Frontal cortex (tissue), 4 donors: ENCODE results near the gene MIOS. TPM values are rescaled to one million over a fixed set of nuclear protein-coding genes. Genes with fewer than 3 reads are reported as not detected.
A peak's percentile ranks its signal among the peaks of the same experiment; 100 is the strongest.
"Not testable (repeated sequence)": the region's sequence is repeated elsewhere in the genome, so short reads cannot be mapped to it uniquely, and the experiment has no call there.

Experiments
- DNase-seq, 2 donors: peaks; one replicate each; pipeline ENCODE4 v3.0.0; 2012; ENCODE audit warnings: low spot score in 2 of 2
- FAIRE-seq: peaks from 2 replicates; lab custom pipeline; 2012; peaks lifted over from hg19 to GRCh38; lab: Jason Lieb, UNC
- total RNA-seq: library from RNA; depleted of rRNA; stranded (reverse); fragments of >200 nt; gene quantifications from one replicate; pipeline ENCODE4 v1.2.3, GENCODE V29; 2014
- donor health status: control.
- donor health status: control.
- donor health status: control.

MIOS gene
- total RNA-seq, 1 donor from 2014 or later: 72.2 TPM

DNA sequence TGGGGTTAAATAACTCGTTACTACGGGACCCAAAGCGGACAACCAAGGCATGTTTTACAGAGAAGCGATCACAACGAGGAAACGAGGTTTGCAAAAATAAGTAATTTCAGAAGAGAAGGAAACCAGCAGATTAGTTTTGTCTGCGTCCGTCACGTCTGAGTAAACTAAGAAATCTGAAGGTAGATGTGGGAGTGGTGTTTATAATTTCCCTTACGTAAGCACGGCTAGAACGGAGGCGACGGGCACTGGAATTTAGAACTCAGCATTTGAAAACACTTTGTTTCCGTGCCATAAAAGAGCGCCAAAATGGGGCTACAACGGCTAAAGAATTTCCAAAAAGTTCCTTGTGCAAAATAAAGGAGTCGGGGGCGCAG, 73.2 kb downstream of the MIOS start:
- DNase-seq (no peak), FAIRE-seq (no peak)

DNA sequence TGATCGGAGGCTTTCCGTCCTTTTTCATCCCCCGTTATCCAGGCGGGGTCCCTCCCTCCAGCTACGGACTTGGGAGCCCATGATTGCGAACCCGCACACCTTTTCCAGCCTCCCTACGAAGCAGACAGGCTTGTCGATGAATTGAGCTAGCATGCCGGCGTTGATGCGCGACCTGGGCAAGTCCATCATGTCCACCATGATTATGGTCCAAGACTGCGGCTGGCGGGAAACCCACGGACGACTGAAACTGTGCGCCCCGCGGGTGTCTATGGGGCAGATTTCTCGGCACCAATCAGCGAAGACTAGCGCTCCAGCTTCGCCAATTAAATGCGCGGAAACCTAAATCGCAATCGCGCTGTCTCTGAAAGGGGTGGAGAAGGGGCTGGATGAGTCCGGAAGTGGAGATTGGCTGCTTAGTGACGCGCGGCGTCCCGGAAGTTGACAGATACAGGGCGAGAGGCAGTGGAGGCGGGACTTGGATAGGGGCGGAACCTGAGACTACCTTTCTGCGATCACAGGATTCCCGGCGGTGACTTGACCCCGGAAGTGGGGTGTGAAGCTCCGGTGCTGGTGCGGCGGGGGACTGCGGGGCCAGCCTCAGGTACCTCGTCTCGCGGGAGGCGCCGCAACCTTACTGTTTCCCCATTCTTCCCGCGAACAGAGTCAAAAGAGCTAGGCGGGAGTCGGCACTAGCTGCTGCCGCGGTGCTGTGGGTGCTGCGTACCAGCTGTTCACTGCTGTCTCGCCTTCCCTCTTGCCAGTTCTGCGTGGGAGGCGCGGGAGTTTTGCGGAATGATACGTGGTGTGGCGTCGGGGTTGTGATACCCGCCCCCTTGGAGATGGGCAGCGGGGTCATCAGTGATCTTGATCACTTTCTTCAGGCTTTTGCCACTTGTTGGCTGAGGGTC, 73.8 kb downstream of the MIOS start, which contains the start of gene UMAD1:
TSS of gene UMAD1 (plus strand) at position 532 of the 908 bp plus-strand sequence. CDS start 32,620 bp downstream, outside the sequence.
- DNase-seq (peak; percentile 67 to 87), FAIRE-seq (peak; percentile 96)

DNA sequence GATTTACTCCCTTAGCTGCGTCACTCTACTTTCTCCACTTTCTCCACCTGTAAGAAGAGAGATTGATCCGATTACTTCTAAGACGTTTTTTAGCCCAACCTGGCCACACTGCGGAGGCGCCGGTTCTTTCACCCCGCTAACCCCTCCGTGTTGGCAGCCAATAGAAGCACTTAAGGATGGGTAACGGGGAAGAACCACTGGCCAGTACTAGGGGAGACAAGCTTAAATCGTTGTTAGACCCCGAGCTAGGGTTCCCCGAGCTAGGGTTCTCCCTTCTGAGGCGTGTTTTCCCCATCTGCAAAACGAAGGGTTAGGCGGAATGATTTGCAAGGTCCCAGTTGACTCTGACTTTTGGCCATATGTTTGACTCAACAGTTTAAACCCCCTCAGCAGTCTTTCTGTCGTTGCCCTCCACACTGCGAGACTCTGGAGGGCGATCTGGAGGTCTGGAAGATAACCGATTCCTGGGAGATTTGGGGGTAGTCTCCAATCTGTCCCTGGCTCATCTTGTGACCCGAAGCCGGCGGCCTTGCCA, 74.5 kb downstream of the MIOS start:
- FAIRE-seq (no peak), DNase-seq (no peak)

DNA sequence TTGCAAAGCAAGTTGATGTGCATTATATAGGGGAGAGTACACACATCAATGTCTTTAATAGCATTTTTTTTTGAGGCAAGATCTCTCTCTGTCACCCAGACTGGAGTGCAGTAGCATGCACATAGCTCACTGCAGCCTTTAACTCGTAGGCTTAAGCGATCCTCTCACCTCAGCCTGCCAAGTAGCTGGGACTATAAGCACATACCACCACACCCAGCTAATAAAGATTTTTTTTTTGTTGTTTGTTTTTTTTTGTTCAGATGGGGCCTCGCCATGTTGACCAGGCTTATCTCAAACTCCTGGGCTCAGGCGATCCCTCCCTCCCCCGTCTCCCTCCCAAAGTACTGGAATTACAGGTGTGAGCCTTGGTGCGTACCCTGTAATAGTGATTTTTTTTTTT, 75.4 kb downstream of the MIOS start:
- FAIRE-seq: no peak
- DNase-seq: no peak

DNA sequence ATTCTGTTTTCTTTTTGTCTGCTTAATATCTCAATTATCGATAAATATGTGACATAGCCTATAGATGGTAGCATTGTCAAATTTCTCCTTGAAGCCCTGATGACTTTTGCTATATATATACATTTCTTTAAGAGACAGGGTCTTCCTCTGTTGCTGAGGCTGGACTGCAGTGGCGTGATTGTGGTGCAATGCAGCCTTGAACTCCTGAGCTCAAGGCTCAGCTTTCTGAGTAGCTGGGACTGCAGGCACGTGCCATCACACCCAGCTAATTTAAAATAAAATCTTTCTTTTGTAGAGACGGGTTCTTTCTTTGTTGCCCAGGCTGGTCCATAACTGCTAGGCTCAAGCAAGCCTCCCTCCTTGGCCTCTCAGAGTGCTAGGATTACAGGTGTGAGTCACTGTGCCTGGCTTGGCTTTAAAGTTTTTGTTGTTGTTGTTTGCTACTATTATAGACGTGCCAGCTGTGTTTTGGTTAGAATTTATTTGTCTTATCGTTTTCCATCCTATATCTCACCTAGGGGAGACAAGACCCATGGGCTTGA, 80.9 kb downstream of the MIOS start:
- no peak for FAIRE-seq
- no peak for DNase-seq

DNA sequence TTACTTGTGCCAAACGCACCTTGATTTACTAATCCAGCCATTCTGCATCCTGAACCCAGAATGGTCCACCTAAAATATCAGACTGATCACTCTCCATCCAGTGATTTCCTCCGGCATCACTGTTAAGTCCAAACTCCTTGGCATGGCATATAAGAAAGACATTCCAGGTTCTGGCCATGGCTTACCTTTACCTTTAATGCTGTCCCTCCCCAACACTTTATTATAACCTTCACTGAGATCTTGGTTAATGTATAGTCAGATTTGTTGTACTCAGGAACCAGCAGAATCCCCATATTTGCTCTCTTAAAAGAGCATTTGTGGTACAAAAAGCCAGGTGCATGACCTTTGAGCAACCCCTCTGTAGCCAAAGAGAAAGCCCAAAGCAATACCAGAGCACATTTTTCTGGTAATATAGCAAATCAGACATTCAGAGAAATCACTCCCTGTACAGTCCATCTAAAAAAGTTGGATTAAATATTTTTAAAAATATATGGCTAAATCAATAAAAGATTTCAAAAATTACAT, 84.1 kb downstream of the MIOS start:
- no peak for FAIRE-seq

DNA sequence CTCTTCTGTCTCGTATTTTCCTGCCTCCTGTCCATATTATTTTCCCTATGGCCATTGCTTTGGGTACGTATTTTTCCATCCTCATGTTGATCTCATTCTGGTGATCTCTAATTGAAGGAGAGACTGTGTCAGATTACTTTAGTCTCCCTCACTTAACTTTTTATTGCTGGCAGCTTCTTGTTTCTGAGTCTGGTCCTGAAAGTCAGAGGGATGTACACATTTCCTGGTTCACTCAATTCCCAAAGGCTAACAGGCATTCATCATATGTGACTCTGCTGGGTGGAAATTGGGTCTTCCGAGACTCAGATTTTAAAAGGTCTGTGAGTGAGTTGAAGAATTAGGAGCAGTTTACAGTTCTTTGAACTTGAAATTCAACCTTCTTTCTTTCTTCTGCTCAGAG, 84.8 kb downstream of the MIOS start:
- no peak for FAIRE-seq
- no peak for DNase-seq

More for the DNA sequence above, 84.1 kb downstream of the MIOS start:
- no peak for DNase-seq

DNA sequence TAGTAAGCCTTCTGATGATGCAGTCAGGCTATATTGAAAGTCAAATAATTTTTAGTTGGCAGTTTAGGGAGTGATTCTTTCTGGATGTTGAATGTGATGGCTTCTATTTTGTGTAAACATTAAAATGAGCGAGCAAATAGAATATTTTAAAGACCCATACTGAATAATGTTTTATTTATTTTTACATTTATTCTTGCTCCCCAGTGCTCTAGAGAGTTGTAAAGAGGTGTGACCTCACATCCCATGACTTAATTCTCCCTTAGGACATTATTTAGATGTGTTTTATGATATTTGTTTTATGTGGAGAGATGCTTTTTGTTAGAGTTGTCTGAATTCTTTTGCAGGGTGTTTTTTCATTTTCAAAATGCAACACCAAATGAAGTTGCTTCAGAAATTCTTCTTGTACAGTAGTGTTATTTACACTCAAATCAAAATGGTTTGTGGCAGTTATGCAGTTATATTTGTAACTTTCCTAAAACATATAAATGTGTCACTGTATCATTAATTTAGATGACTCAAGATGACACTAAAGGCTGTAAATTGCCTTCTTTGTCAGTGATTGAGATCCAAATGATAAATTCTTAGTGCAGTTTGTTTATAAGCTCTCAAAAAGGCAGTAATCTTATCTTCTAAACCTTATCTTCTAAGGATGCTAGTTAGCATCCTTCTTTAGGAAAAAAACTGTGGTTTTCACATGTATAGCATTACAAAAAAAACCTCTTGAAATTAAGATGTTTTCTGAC, 86.3 kb downstream of the MIOS start:
- FAIRE-seq (no peak), DNase-seq (no peak)

DNA sequence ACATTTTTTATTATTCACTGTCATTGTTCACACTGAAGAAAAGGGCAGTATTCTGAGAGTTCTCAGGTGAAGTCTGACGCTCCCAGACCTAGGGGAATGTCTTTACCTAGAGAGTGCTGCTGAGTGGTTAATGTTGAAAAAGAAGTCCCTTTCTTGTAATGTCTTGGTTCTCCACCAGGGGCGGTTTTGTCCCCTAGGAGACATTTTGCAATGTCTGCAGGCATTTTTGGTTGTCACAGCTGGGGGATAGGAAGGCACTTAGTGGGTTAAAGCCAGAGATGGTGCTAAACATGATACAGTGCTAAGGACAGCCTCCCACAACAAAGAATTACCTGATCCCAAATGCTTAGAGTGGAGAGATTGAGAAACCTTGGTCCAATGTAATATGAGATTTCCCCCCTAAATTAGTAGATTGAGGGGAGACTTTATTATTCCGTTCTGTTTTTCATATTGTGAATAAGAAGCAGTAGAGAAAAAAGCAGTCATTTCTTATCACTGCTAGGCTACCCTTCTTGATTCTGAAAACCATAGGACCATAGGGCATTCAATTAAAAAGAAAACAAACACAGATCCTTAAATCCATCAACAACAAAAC, 87.0 kb downstream of the MIOS start:
- DNase-seq: no peak

DNA sequence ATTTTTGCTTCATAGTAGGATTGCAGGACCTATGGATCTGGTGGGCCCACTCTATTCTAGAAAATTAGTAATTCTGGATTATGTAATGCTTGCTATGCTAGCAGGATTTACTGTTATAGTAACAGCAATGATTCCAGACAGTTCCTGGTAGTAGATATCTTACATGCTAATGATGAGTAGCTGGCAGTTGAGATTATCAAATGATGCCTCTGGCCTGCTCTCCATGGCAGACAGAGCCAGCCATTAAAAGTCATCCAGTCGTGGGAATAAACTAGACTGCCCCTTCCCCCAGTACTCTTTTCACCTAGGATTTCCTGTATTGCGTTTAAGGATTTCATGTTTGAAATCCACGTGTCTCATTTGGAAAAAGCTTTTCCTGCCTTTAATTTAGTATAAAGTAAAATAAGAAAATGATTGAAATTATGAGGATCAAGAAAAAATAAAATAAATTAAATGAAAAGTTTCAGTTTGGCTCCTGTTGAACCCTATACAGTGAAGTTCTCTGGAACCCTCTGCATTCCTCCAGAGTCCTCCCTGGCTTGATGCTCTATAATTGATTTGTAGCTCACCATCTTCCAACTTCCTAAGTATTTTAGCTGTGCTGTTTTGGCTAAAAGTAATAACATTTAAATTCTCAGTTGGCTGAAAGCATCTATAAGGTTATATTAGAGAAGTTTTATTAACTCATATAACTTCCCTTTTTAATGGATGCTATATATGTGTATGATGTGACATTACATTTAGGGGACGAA, 88.5 kb downstream of the MIOS start:
- DNase-seq (no peak), FAIRE-seq (no peak)

More for the DNA sequence above, 87.0 kb downstream of the MIOS start:
- no peak for FAIRE-seq

DNA sequence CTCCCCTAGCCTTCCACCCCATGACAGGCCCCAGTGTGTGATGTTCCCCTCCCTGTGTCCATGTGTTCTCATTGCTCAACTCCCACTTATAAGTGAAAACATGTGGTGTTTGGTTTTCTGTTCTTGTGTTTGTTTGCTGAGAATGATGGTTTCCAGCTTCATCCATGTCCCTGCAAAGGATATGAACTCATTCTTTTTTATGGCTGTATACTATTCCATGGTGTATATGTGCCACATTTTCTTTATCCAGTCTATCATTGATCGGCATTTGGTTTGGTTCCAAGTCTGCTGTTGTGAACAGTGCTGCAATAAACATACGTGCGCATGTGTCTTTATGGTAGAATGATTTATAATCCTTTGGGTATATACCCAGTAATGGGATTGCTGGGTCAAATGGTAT, 89.8 kb downstream of the MIOS start:
- not testable (repeated sequence) for DNase-seq, FAIRE-seq

Other genes with a start within 250 kb of the MIOS start
- 0.82 TPM for gene COL28A1, start 31.0 kb upstream of the MIOS start, total RNA-seq
- 7.3 TPM for gene UMAD1, start 73.9 kb downstream of the MIOS start, total RNA-seq
- 17.1 TPM for gene RPA3, start 151.7 kb downstream of the MIOS start, total RNA-seq